H9 (cell line): ENCODE measurements around the gene HLA-DMA. TPM values are rescaled to one million over a fixed set of nuclear protein-coding genes. Genes with fewer than 3 reads are reported as not detected.

Experiments
- DNase-seq: peaks from one replicate; pipeline ENCODE4 v3.0.0-alpha.2; 2017
- H2AFZ ChIP-seq: one replicate; pipeline ENCODE4 v1.6.1; 2013; ENCODE audit warnings: mild to moderate bottlenecking, low read length, control low read depth, moderate library complexity
- H2AK5ac ChIP-seq: 2 replicates; pipeline ENCODE4 v1.6.1; 2013; ENCODE audit warnings: low read length, control low read depth, mixed read lengths; ENCODE audit not compliant: insufficient read length
- H2BK120ac ChIP-seq: one replicate; pipeline ENCODE4 v1.6.1; 2013; ENCODE audit warnings: low read depth, mild to moderate bottlenecking, low read length, control low read depth, inconsistent platforms; ENCODE audit not compliant: poor library complexity, severe bottlenecking
- H2BK12ac ChIP-seq: 2 replicates; pipeline ENCODE4 v1.6.1; 2013; ENCODE audit warnings: low read length, control low read depth, mixed read lengths, low read depth; ENCODE audit not compliant: insufficient read length
- H2BK15ac ChIP-seq: 2 replicates; pipeline ENCODE4 v1.6.1; 2013; ENCODE audit warnings: low read depth, low read length, control low read depth
- H2BK20ac ChIP-seq: one replicate; pipeline ENCODE4 v1.6.1; 2013; ENCODE audit warnings: low read depth, mild to moderate bottlenecking, low read length, control low read depth, inconsistent platforms; ENCODE audit not compliant: poor library complexity, severe bottlenecking
- H2BK5ac ChIP-seq: 2 replicates; pipeline ENCODE4 v1.6.1; 2013; ENCODE audit warnings: low read length, control low read depth, mixed read lengths; ENCODE audit not compliant: insufficient read length
- H3K14ac ChIP-seq: 2 replicates; pipeline ENCODE4 v1.6.1; 2013; ENCODE audit warnings: low read length, control low read depth; ENCODE audit not compliant: insufficient read depth
- H3K18ac ChIP-seq: 2 replicates; pipeline ENCODE4 v1.6.1; 2013; ENCODE audit warnings: low read depth, mild to moderate bottlenecking, mixed read lengths, low read length, control low read depth; ENCODE audit not compliant: insufficient read length
- H3K23ac ChIP-seq: 2 replicates; pipeline ENCODE4 v1.6.1; 2013; ENCODE audit warnings: low read length, control low read depth, mixed read lengths, low read depth; ENCODE audit not compliant: insufficient read length
- H3K23me2 ChIP-seq: 2 replicates; pipeline ENCODE4 v1.6.1; 2013; ENCODE audit warnings: low read depth, mild to moderate bottlenecking, mixed read lengths, low read length, control low read depth; ENCODE audit not compliant: insufficient read length, poor library complexity, severe bottlenecking
- H3K27ac ChIP-seq: 2 replicates; pipeline ENCODE4 v1.5.1; 2013; ENCODE audit warnings: low read length, control low read depth, mixed read lengths, low read depth; ENCODE audit not compliant: insufficient read length
- H3K27me3 ChIP-seq: 2 replicates; pipeline ENCODE4 v1.6.1; 2013; ENCODE audit warnings: low read length, control low read depth, inconsistent platforms; ENCODE audit not compliant: insufficient read depth
- H3K4ac ChIP-seq: 2 replicates; pipeline ENCODE4 v1.6.1; 2013; ENCODE audit warnings: low read depth, mild to moderate bottlenecking, control low read depth, inconsistent platforms, low read length, moderate library complexity
- H3K4me1 ChIP-seq: 2 replicates; pipeline ENCODE4 v1.6.1; 2013; ENCODE audit warnings: low read length, control low read depth, inconsistent platforms; ENCODE audit not compliant: insufficient read depth
- H3K4me2 ChIP-seq: 2 replicates; pipeline ENCODE4 v1.6.1; 2013; ENCODE audit warnings: low read length, control low read depth, mixed read lengths; ENCODE audit not compliant: insufficient read length, insufficient read depth
- H3K56ac ChIP-seq: 2 replicates; pipeline ENCODE4 v1.6.1; 2013; ENCODE audit warnings: low read depth, mild to moderate bottlenecking, mixed read lengths, low read length, control low read depth; ENCODE audit not compliant: insufficient read length
- H3K79me1 ChIP-seq: 2 replicates; pipeline ENCODE4 v1.6.1; 2013; ENCODE audit warnings: low read depth, mild to moderate bottlenecking, moderate library complexity, low read length, control low read depth, inconsistent platforms; ENCODE audit not compliant: insufficient read depth, poor library complexity, severe bottlenecking
- H3K79me2 ChIP-seq: 2 replicates; pipeline ENCODE4 v1.6.1; 2013; ENCODE audit warnings: low read length, control low read depth, inconsistent platforms; ENCODE audit not compliant: insufficient read depth
- H3K9ac ChIP-seq: 2 replicates; pipeline ENCODE4 v1.6.1; 2013; ENCODE audit warnings: low read length, control low read depth, mixed read lengths; ENCODE audit not compliant: insufficient read length; ENCODE audit errors: extremely low read depth
- H3K9me3 ChIP-seq: one replicate; pipeline ENCODE4 v1.6.1; 2013; ENCODE audit warnings: low read depth, low read length, inconsistent platforms; ENCODE audit not compliant: control insufficient read depth
- H3T11ph ChIP-seq: one replicate; pipeline ENCODE4 v1.6.1; 2013; ENCODE audit warnings: mild to moderate bottlenecking, low read length, control low read depth, inconsistent platforms
- H4K20me1 ChIP-seq: one replicate; pipeline ENCODE4 v1.6.1; 2013; ENCODE audit not compliant: control insufficient read depth, insufficient read length, insufficient read depth
- H4K5ac ChIP-seq: 2 replicates; pipeline ENCODE4 v1.6.1; 2013; ENCODE audit warnings: low read depth, mild to moderate bottlenecking, mixed read lengths, low read length, control low read depth; ENCODE audit not compliant: insufficient read length
- H4K8ac ChIP-seq: replicated peaks from 2 replicates; pipeline ENCODE4 v1.6.1; 2013; ENCODE audit warnings: low read length, control low read depth, mixed read lengths, low read depth; ENCODE audit not compliant: insufficient read length
- H4K91ac ChIP-seq: 2 replicates; pipeline ENCODE4 v1.6.1; 2013; ENCODE audit warnings: low read depth, mild to moderate bottlenecking, moderate library complexity, mixed read lengths, low read length, control low read depth; ENCODE audit not compliant: insufficient read length
- H3K27ac Mint-ChIP-seq, 3 experiments: 2 replicates in 2 of 3; 3 replicates in 1 of 3; pipeline ENCODE4 v1.8.0; 2020 to 2021; ENCODE audit warnings: mixed read lengths in 3 of 3, mild to moderate bottlenecking in 1 of 3, moderate library complexity in 1 of 3
- H3K27me3 Mint-ChIP-seq: 2 replicates; pipeline ENCODE4 v1.8.0; 2021; ENCODE audit warnings: low read depth, mild to moderate bottlenecking, moderate library complexity, mixed read lengths
- H3K36me3 Mint-ChIP-seq, 3 experiments: 2 replicates in 2 of 3; 3 replicates in 1 of 3; pipeline ENCODE4 v1.8.0; 2020 to 2021; ENCODE audit warnings: low read depth in 3 of 3, mixed read lengths in 3 of 3; ENCODE audit not compliant: insufficient read depth in 1 of 3
- H3K4me1 Mint-ChIP-seq, 2 experiments: 2 replicates each; pipeline ENCODE4 v1.8.0; 2020; ENCODE audit warnings: mixed read lengths in 2 of 2
- H3K4me3 Mint-ChIP-seq, 2 experiments: 2 replicates in 1 of 2; 3 replicates in 1 of 2; pipeline ENCODE4 v1.8.0; 2020 to 2021; ENCODE audit warnings: mild to moderate bottlenecking in 2 of 2, mixed read lengths in 2 of 2, moderate library complexity in 1 of 2
- H3K9me3 Mint-ChIP-seq, 2 experiments: 2 replicates in 1 of 2; 3 replicates in 1 of 2; pipeline ENCODE4 v1.8.0; 2020; ENCODE audit warnings: mild to moderate bottlenecking in 2 of 2, mixed read lengths in 2 of 2, moderate library complexity in 1 of 2
- WGBS: extraction: QIAGEN DNeasy Blood & Tissue Kit; methylation state at CpG from one replicate; pipeline ENCODE4 v1.1.7; 2013; ENCODE audit warnings: missing lambda C conversion rate, low lambda C conversion rate, mixed read lengths; ENCODE audit not compliant: insufficient read length; ENCODE audit errors: extremely low coverage; 5-methylcytosine and 5-hydroxymethylcytosine counted together
- total RNA-seq: library from RNA; stranded (reverse); gene quantifications from 2 replicates; pipeline ENCODE4 v1.2.1, GENCODE V29; 2021
- TF ChIP-seq, protein P1 (sequence below): fragments of 200-600 bp; sonication (generic); conservative IDR thresholded peaks from 3 replicates; pipeline ENCODE4 v1.8.0; 2021; ENCODE audit warnings: antibody characterized with exemption, mild to moderate bottlenecking

The HLA-DMA gene
- total RNA-seq, 1 experiment from 2014 or later, result 7.5 TPM

DNA sequence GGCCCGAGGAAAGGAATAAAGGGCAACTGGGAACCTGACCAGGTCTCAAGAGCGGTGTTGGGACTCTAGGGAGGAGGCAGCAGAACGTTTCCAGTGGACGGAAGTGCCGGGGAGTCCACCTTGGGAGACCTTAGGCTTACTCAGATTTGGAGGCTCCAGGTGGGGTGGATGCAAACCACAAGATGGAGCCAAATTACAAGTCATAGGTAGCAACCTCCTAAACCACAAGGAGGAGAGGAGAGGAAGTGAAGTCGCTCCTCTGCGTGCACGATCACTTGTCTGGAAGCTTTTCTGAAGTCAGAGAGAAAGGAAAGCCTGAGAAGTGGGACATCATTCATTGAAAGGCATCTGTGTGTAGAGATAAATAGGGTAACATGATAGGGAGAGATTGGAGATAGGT lies 47.2 kb upstream of the HLA-DMA start:
- H3K9ac ChIP-seq, result no peak overlapping the region
- H3K9me3 ChIP-seq, result no peaks in the 10 kb centered on the region
- WGBS, result no CpG with 5 or more reads among the region's 8 CpGs
- H3K23ac ChIP-seq, result no peak overlapping the region
- no peak overlapping the region for H3K14ac ChIP-seq
- no peaks in the 10 kb centered on the region for H3K79me2 ChIP-seq
- no peak overlapping the region for H3K4ac ChIP-seq
- H4K8ac ChIP-seq, result no peak overlapping the region
- no peak overlapping the region for H3T11ph ChIP-seq
- no peak overlapping the region for H3K56ac ChIP-seq
- Mint-ChIP-seq H3K27ac (no peak overlapping the region), H3K27me3 (peaks cover 20% of the 10 kb centered on the region), H3K4me3 (no peak overlapping the region), H3K9me3 (no peaks in the 10 kb centered on the region), H3K4me1 (peaks cover 4% of the 10 kb centered on the region in 2 experiments), H3K36me3 (no peaks in the 10 kb centered on the region)
- H4K91ac ChIP-seq, result no peak overlapping the region
- no peak overlapping the region for H2BK120ac ChIP-seq
- no peak overlapping the region for H3K27ac ChIP-seq
- no peak overlapping the region for H2AK5ac ChIP-seq
- H2BK20ac ChIP-seq, result no peak overlapping the region
- H3K23me2 ChIP-seq, result no peaks in the 10 kb centered on the region
- H3K79me1 ChIP-seq, result no peaks in the 10 kb centered on the region
- no peak overlapping the region for H2BK15ac ChIP-seq
- H4K5ac ChIP-seq, result no peak overlapping the region
- H4K20me1 ChIP-seq, result no peaks in the 10 kb centered on the region
- no peak overlapping the region for H2BK12ac ChIP-seq
- no peaks in the 10 kb centered on the region for H3K4me1 ChIP-seq
- no peaks in the 10 kb centered on the region for H3K27me3 ChIP-seq
- H3K18ac ChIP-seq, result no peak overlapping the region
- no peak overlapping the region for H2AFZ ChIP-seq
- TF ChIP-seq, protein P1, sequence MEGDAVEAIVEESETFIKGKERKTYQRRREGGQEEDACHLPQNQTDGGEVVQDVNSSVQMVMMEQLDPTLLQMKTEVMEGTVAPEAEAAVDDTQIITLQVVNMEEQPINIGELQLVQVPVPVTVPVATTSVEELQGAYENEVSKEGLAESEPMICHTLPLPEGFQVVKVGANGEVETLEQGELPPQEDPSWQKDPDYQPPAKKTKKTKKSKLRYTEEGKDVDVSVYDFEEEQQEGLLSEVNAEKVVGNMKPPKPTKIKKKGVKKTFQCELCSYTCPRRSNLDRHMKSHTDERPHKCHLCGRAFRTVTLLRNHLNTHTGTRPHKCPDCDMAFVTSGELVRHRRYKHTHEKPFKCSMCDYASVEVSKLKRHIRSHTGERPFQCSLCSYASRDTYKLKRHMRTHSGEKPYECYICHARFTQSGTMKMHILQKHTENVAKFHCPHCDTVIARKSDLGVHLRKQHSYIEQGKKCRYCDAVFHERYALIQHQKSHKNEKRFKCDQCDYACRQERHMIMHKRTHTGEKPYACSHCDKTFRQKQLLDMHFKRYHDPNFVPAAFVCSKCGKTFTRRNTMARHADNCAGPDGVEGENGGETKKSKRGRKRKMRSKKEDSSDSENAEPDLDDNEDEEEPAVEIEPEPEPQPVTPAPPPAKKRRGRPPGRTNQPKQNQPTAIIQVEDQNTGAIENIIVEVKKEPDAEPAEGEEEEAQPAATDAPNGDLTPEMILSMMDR, result peak; percentile 87
- peak; percentile 81 for DNase-seq
- H2BK5ac ChIP-seq, result no peak overlapping the region
- H3K4me2 ChIP-seq, result no peak overlapping the region
